ENCODE results near the gene PCBP3. TPM values are rescaled to one million over a fixed set of nuclear protein-coding genes. Genes with fewer than 3 reads are reported as not detected.

Gene PCBP3
- total RNA-seq, 1 experiment from 2014 or later, result not detected

DNA sequence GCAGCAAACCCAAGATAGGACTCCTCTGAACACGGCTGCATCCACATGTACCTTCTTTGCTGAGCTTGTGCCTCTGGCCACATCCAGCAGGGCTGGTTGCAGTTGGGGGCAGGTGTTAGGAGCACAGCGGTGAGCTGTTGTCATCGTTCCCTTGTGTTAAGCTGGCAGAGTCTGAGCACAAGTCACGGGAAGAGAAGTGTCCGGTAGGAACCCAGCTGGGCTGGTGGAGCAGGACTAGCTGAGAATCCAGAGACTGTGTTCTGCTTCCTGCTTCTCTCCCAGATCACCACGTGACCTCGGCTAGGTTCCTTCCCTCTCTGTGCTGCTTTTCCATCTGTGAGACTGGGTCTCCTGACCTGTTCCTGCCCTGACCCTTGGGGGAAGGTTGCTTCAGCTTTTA is 105.1 kb downstream of the PCBP3 start:
- no peak overlapping the region for H3K27ac ChIP-seq (ENCODE audit: low read length)
- intact Hi-C loops (cut with micrococcal nuclease; ENCODE audit: unreplicated experiment) (no loop called here), in situ Hi-C loops (cut with HindIII; ENCODE audit: low pct_unique_long_range_greater_than_20kb, low sequenced_read_pairs) (no loop called here)
- 0 out of 2 replicates have a peak, but pooled peaks cover 2% of the 10 kb centered on the region for H3K27me3 ChIP-seq (ENCODE audit: control insufficient read depth, insufficient read depth, low read length)
- no peak for ATAC-seq
- BruUV-seq (replicated peaks), result no TSS peak
- H3K36me3 ChIP-seq (ENCODE audit: control insufficient read depth, insufficient read depth, low read length), result no peaks in the 10 kb centered on the region
- no peak for DNase-seq (ENCODE audit: low read depth, low spot score)
- ChIA-PET CTCF (no interaction called here), POLR2A (no interaction called here)
- no peak overlapping the region for H3K4me3 ChIP-seq (ENCODE audit: low read depth in 2 of 2, low read length in 2 of 2)
- no peaks in the 10 kb centered on the region for H3K4me1 ChIP-seq (ENCODE audit: control insufficient read depth, insufficient read depth, low read length)
- H3K9me3 ChIP-seq (ENCODE audit: control insufficient read depth, insufficient read depth, low read depth, low read length), result no peaks in the 10 kb centered on the region
- TF ChIP-seq POLR2AphosphoS5 (IDR thresholded peaks at IDR 0.05; ENCODE audit: low read depth, low read length), result no peak
- no peak for TF ChIP-seq TCF7L2 (IDR thresholded peaks at IDR 0.05; ENCODE audit: low read depth, low read length)
- TF ChIP-seq SIN3A (IDR thresholded peaks at IDR 0.05; ENCODE audit: borderline replicate concordance, insufficient read depth, low read depth, low read length), result no peak
- TF ChIP-seq, protein P1, sequence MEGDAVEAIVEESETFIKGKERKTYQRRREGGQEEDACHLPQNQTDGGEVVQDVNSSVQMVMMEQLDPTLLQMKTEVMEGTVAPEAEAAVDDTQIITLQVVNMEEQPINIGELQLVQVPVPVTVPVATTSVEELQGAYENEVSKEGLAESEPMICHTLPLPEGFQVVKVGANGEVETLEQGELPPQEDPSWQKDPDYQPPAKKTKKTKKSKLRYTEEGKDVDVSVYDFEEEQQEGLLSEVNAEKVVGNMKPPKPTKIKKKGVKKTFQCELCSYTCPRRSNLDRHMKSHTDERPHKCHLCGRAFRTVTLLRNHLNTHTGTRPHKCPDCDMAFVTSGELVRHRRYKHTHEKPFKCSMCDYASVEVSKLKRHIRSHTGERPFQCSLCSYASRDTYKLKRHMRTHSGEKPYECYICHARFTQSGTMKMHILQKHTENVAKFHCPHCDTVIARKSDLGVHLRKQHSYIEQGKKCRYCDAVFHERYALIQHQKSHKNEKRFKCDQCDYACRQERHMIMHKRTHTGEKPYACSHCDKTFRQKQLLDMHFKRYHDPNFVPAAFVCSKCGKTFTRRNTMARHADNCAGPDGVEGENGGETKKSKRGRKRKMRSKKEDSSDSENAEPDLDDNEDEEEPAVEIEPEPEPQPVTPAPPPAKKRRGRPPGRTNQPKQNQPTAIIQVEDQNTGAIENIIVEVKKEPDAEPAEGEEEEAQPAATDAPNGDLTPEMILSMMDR (IDR thresholded peaks at IDR 0.05), result no peak
- no peak for TF ChIP-seq REST (IDR thresholded peaks at IDR 0.05; ENCODE audit: insufficient read depth in 1 of 2, low read depth in 2 of 2, low read length in 1 of 2)

- H3K4me1 ChIP-seq (ENCODE audit: control insufficient read depth, insufficient read depth, low read length), result no peaks in the 10 kb centered on the region
- ChIA-PET CTCF (interaction anchor here (0.6 kb wide), 1 partner anchor 142 kb away, joined by 8 read pairs; no protein-coding TSS in a partner anchor), POLR2A (interaction anchor here (0.6 to 0.7 kb wide), 2 partner anchors 15 to 83 kb away, joined by 5 to 6 read pairs; no protein-coding TSS in a partner anchor)
- no TSS peak for BruUV-seq (replicated peaks)
- peaks cover 5% of the 10 kb centered on the region; the same call in 1 of the 2 replicates for H3K27me3 ChIP-seq (ENCODE audit: control insufficient read depth, insufficient read depth, low read length)
- H3K9me3 ChIP-seq (ENCODE audit: control insufficient read depth, insufficient read depth, low read depth, low read length), result peaks cover under 1% of the 10 kb centered on the region; the same call in 1 of the 2 replicates
- no peak overlapping the region for H3K27ac ChIP-seq (ENCODE audit: low read length)
- DNase-seq (ENCODE audit: low read depth, low spot score), result no peak
- in situ Hi-C loops (cut with HindIII; ENCODE audit: low pct_unique_long_range_greater_than_20kb, low sequenced_read_pairs), result no loop called here
- no peak overlapping the region for H3K4me3 ChIP-seq (ENCODE audit: low read depth in 2 of 2, low read length in 2 of 2)
- TF ChIP-seq REST (IDR thresholded peaks at IDR 0.05; ENCODE audit: insufficient read depth in 1 of 2, low read depth in 2 of 2, low read length in 1 of 2) (no peak), POLR2AphosphoS5 (IDR thresholded peaks at IDR 0.05; ENCODE audit: low read depth, low read length) (no peak), SIN3A (IDR thresholded peaks at IDR 0.05; ENCODE audit: borderline replicate concordance, insufficient read depth, low read depth, low read length) (no peak)
- ATAC-seq, result no peak
- no peaks in the 10 kb centered on the region for H3K36me3 ChIP-seq (ENCODE audit: control insufficient read depth, insufficient read depth, low read length)
- intact Hi-C loops (cut with micrococcal nuclease; ENCODE audit: unreplicated experiment), result no loop called here
These were observed 106.4 kb downstream of the PCBP3 start for GRCh38 chr21:45749974-45750373.

Measured in Panc1 (cell line).